ENCODE results near the gene PPP1R3F. TPM values are rescaled to one million over a fixed set of nuclear protein-coding genes. Genes with fewer than 3 reads are reported as not detected.

PPP1R3F gene
- total and polyA plus RNA-seq, 9 of the 15 experiments (the other 6 are each of a cell fraction or from before 2014, with no cell fraction given) = 0.03 to 0.91 (median 0.43) TPM; not detected in 1

GRCh38 chrX:49244207-49244606, 25.4 kb upstream of the PPP1R3F start (continued):
- TF ChIP-seq USF2 (CRISPR knock-in tag; IDR thresholded peaks at IDR 0.05) (no peak), XRCC3 (IDR thresholded peaks at IDR 0.05) (no peak), FOXA1 (IDR thresholded peaks at IDR 0.05; ENCODE audit: borderline replicate concordance) (no peak), DMBX1 (CRISPR knock-in tag; IDR thresholded peaks at IDR 0.05; ENCODE audit: borderline replicate concordance) (no peak), SP1 (CRISPR knock-in tag; IDR thresholded peaks at IDR 0.05) (no peak), BACH1 (tag; IDR thresholded peaks at IDR 0.05) (no peak), PHF20 (IDR thresholded peaks at IDR 0.05; ENCODE audit: partially characterized antibody) (peak; percentile 51), SIN3A (IDR thresholded peaks at IDR 0.05; ENCODE audit: borderline replicate concordance in 2 of 2, control insufficient read depth in 1 of 2, low read depth in 2 of 2, low read length in 2 of 2) (no peak), HSF4 (CRISPR knock-in tag; IDR thresholded peaks at IDR 0.05; ENCODE audit: borderline replicate concordance) (no peak; the same call in 1 of the 2 replicates), ZNF76 (CRISPR knock-in tag; IDR thresholded peaks at IDR 0.05; ENCODE audit: borderline replicate concordance) (no peak), ZKSCAN3 (CRISPR knock-in tag; IDR thresholded peaks at IDR 0.05) (no peak), ZNF561 (CRISPR knock-in tag; conservative IDR thresholded peaks at IDR 0.05) (no peak), PCBP2 (IDR thresholded peaks at IDR 0.05; ENCODE audit: low read depth, low read length, poor library complexity, severe bottlenecking) (no peak), ZNF124 (CRISPR knock-in tag; IDR thresholded peaks at IDR 0.05) (no peak), CBFB (CRISPR knock-in tag; IDR thresholded peaks at IDR 0.05) (no peak), POU5F1 (IDR thresholded peaks at IDR 0.05; ENCODE audit: borderline replicate concordance, low read depth, low read length, partially characterized antibody) (no peak), SMARCC2 (IDR thresholded peaks at IDR 0.05; ENCODE audit: low read depth) (peak; percentile 83)
- TF ChIP-seq, protein P1, sequence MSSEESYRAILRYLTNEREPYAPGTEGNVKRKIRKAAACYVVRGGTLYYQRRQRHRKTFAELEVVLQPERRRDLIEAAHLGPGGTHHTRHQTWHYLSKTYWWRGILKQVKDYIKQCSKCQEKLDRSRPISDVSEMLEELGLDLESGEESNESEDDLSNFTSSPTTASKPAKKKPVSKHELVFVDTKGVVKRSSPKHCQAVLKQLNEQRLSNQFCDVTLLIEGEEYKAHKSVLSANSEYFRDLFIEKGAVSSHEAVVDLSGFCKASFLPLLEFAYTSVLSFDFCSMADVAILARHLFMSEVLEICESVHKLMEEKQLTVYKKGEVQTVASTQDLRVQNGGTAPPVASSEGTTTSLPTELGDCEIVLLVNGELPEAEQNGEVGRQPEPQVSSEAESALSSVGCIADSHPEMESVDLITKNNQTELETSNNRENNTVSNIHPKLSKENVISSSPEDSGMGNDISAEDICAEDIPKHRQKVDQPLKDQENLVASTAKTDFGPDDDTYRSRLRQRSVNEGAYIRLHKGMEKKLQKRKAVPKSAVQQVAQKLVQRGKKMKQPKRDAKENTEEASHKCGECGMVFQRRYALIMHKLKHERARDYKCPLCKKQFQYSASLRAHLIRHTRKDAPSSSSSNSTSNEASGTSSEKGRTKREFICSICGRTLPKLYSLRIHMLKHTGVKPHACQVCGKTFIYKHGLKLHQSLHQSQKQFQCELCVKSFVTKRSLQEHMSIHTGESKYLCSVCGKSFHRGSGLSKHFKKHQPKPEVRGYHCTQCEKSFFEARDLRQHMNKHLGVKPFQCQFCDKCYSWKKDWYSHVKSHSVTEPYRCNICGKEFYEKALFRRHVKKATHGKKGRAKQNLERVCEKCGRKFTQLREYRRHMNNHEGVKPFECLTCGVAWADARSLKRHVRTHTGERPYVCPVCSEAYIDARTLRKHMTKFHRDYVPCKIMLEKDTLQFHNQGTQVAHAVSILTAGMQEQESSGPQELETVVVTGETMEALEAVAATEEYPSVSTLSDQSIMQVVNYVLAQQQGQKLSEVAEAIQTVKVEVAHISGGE (CRISPR knock-in tag; IDR thresholded peaks at IDR 0.05) = peak in 1 of 3 experiments; percentile 59; a peak in 2 of 6 replicates
- TF ChIP-seq, protein P2, sequence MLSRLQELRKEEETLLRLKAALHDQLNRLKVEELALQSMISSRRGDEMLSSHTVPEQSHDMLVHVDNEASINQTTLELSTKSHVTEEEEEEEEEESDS (CRISPR knock-in tag; IDR thresholded peaks at IDR 0.05) = no peak
- TF ChIP-seq, protein P3, sequence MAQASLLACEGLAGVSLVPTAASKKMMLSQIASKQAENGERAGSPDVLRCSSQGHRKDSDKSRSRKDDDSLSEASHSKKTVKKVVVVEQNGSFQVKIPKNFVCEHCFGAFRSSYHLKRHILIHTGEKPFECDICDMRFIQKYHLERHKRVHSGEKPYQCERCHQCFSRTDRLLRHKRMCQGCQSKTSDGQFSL (CRISPR knock-in tag; IDR thresholded peaks at IDR 0.05) = no peak
- TF ChIP-seq, protein P3 (tag; IDR thresholded peaks at IDR 0.05) = no peak

Measured in K562 (cell line).